Left ventricle myocardium inferior (tissue), 1 donor: ENCODE measurements around the gene MTARC2. TPM values are rescaled to one million over a fixed set of nuclear protein-coding genes. Genes with fewer than 3 reads are reported as not detected.

ENCODE experiments used
- DNase-seq: peaks from one replicate; pipeline ENCODE4 v3.0.0-alpha.2; 2020
- H3K27ac ChIP-seq: fragments of 200-600 bp; replicated peaks from 2 replicates; pipeline ENCODE4 v1.8.0; 2021
- H3K27me3 ChIP-seq: fragments of 200-600 bp; 2 replicates; pipeline ENCODE4 v1.8.0; 2021; ENCODE audit warnings: low read depth
- H3K36me3 ChIP-seq: fragments of 200-600 bp; 2 replicates; pipeline ENCODE4 v1.8.0; 2021
- H3K4me1 ChIP-seq: fragments of 200-600 bp; 2 replicates; pipeline ENCODE4 v1.8.0; 2021
- H3K4me3 ChIP-seq: fragments of 200-600 bp; 2 replicates; pipeline ENCODE4 v1.8.0; 2021; ENCODE audit warnings: mild to moderate bottlenecking, moderate library complexity
- H3K9me3 ChIP-seq: fragments of 200-600 bp; replicated peaks from 2 replicates; pipeline ENCODE4 v1.8.0; 2021
- intact Hi-C: fragments of 100-400 bp; cut with micrococcal nuclease; formaldehyde crosslinking; loops from one replicate; pipeline ENCODE4 v1.11.0; 2022
- total RNA-seq: library from RNA; stranded (reverse); fragmentation: NEBNext Ultra II Directional; extraction: Animal tissue kit (Norgen Biotek cat#: 25700); gene quantifications from one replicate; pipeline ENCODE4 v1.2.1, GENCODE V29; 2021
- TF ChIP-seq, protein P1 (sequence below): fragments of 200-600 bp; IDR thresholded peaks from 2 replicates; pipeline ENCODE4 v1.8.0; 2021; ENCODE audit warnings: antibody characterized with exemption, mild to moderate bottlenecking, borderline replicate concordance
- donor health status: DM: no; HTN: yes; CAD: no; lungs with severe emphysema.

MTARC2 gene
- total RNA-seq, 1 donor from 2014 or later: 22.6 TPM

DNA sequence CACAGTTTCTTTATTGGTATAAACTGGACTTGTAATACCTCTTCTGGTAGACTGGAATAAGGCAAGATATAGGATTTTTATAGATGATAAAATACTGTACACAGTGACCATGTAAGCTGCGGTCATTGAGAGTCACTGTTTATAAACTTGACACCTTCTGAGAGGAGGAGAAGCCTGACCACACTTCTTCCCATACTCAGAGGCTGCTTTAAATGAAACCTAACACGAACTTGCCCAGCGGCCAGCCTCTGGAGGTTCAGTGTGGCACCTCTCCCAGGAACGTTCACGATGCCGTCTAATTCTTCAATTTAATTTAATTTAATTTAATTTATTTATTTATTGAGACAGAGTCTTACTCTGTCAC is 61.0 kb downstream of the MTARC2 start:
- TF ChIP-seq, protein P1, sequence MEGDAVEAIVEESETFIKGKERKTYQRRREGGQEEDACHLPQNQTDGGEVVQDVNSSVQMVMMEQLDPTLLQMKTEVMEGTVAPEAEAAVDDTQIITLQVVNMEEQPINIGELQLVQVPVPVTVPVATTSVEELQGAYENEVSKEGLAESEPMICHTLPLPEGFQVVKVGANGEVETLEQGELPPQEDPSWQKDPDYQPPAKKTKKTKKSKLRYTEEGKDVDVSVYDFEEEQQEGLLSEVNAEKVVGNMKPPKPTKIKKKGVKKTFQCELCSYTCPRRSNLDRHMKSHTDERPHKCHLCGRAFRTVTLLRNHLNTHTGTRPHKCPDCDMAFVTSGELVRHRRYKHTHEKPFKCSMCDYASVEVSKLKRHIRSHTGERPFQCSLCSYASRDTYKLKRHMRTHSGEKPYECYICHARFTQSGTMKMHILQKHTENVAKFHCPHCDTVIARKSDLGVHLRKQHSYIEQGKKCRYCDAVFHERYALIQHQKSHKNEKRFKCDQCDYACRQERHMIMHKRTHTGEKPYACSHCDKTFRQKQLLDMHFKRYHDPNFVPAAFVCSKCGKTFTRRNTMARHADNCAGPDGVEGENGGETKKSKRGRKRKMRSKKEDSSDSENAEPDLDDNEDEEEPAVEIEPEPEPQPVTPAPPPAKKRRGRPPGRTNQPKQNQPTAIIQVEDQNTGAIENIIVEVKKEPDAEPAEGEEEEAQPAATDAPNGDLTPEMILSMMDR: no peak
- Histone ChIP-seq H3K27ac (no peak overlapping the region), H3K4me3 (no peak overlapping the region), H3K36me3 (peaks cover 17% of the 10 kb centered on the region), H3K27me3 (no peaks in the 10 kb centered on the region), H3K4me1 (peaks cover 16% of the 10 kb centered on the region), H3K9me3 (no peaks in the 10 kb centered on the region)
- intact Hi-C loops: no loop called here
- no peak for DNase-seq

DNA sequence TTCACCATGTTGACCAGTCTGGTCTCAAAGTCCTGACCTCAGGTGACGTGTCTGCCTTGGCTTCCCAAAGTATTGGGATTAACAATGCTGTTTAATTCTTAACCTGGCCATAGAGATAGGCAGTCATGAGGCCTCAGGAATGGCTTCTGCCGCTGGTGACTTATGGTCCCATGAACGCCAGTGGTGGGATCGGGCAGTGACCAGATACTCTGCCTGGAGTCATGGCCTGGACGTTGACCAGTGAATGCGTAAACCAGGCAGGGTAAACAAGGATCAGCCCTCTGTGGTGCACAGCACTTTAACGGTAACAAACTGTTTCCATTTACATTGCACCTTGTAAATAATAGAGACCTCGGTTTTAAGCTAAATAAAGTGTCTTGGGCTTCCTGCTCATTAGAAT is 61.6 kb downstream of the MTARC2 start:
- DNase-seq: no peak
- no peak overlapping the region for H3K27ac ChIP-seq
- intact Hi-C loops: loop anchor here (10.0 kb wide), 2 partner anchors 65 to 625 kb away; partner anchors contain the start of gene HLX

DNA sequence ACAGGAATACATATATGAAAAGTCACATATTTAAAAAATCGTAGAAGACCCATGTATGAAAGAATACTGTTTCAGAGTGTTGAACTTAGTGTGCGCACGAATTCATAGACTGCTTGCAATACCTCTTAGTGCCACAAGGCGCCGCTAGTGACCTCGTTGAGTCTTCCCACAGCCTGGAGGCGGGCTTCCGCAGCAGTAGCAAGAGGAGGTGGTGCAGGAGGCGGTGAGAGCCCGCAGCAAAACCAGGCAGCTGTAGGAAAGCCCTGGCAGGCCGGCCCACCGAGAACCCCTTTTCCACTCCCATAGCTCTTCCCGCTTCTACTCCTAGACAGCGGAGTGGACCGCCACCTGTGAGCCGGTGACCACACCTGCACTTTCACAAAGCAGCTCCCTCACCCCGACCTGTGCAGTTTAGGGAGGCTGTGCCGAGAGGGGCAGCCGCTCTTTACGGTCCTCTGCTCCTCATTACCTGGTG is 62.1 kb downstream of the MTARC2 start:
- DNase-seq: peak; percentile 79
- Histone ChIP-seq H3K4me3 (peak overlapping the region; percentile 53), H3K27ac (no peak overlapping the region), H3K9me3 (no peaks in the 10 kb centered on the region), H3K4me1 (peaks cover 16% of the 10 kb centered on the region), H3K36me3 (peaks cover 17% of the 10 kb centered on the region), H3K27me3 (no peaks in the 10 kb centered on the region)
- intact Hi-C loops: loop anchor here (10.0 kb wide), 2 partner anchors 65 to 625 kb away; partner anchors contain the start of gene HLX
- TF ChIP-seq, protein P1: peak; percentile 93

More for the DNA sequence above, 61.6 kb downstream of the MTARC2 start:
- Histone ChIP-seq H3K27me3 (no peaks in the 10 kb centered on the region), H3K36me3 (peaks cover 17% of the 10 kb centered on the region), H3K9me3 (no peaks in the 10 kb centered on the region), H3K4me3 (no peak overlapping the region), H3K4me1 (peaks cover 16% of the 10 kb centered on the region)
- TF ChIP-seq, protein P1: no peak

DNA sequence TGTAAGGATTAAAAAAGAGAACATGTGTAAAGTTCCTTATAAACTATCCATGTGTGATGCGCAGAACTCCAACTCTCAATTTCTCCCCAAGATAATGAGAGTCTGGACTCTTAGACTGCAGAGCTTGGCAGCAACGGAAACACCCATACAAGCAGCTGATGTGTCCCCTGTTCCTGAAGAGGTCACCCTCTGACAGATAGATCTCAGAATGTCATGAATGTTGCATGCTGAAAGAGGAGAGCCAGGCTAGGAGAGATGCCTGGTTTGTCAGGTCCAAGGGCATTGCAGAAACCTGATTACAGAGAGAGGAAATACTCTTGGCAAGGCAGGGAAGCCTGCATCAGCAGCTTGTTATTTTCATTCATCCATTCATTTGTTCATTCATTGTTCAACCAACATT is 62.8 kb downstream of the MTARC2 start:
- no peaks in the 10 kb centered on the region for H3K9me3 ChIP-seq
- H3K4me3 ChIP-seq: no peak overlapping the region
- intact Hi-C loops: loop anchor here (10.0 kb wide), 2 partner anchors 64 to 624 kb away; partner anchors contain the start of gene HLX
- no peaks in the 10 kb centered on the region for H3K27me3 ChIP-seq
- no peak overlapping the region for H3K27ac ChIP-seq
- peaks cover 16% of the 10 kb centered on the region for H3K36me3 ChIP-seq
- TF ChIP-seq, protein P1: no peak
- DNase-seq: no peak
- peaks cover 16% of the 10 kb centered on the region for H3K4me1 ChIP-seq

DNA sequence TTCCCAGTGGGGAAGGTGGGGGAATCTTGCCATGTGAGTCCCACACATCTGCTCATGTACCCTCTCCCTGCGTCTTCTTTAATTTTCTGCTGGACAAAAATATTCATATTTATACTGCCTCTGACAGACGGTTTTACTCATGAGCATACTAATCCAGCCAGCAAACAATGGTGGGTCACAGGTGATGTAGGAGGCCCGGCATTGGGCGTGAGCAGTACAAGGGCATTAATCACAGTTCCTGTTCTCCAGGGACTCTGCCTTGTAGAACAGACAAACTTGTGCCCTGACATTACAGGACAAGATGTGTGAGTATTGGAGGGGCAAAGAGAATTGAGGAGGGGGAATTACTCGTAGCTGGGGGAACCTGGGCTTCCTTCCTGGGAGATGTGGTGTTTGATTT is 63.6 kb downstream of the MTARC2 start:
- TF ChIP-seq, protein P1: no peak

More for the DNA sequence above, 63.6 kb downstream of the MTARC2 start:
- Histone ChIP-seq H3K9me3 (no peaks in the 10 kb centered on the region), H3K4me3 (no peak overlapping the region), H3K27ac (no peak overlapping the region), H3K27me3 (no peaks in the 10 kb centered on the region), H3K4me1 (peaks cover 16% of the 10 kb centered on the region), H3K36me3 (peaks cover 12% of the 10 kb centered on the region)
- no peak for DNase-seq
- intact Hi-C loops: loop anchor here (10.0 kb wide), 2 partner anchors 63 to 623 kb away; partner anchors contain the start of gene HLX
